GM04504 (cell line): ENCODE results near the gene GSPT2.
"Not testable (repeated sequence)": the region's sequence is repeated elsewhere in the genome, so short reads cannot be mapped to it uniquely, and the experiment has no call there.

Source experiments
- DNase-seq: peaks from one replicate; pipeline ENCODE4 v3.0.0-alpha.2; 2012; ENCODE audit warnings: low read depth

Gene GSPT2

DNA sequence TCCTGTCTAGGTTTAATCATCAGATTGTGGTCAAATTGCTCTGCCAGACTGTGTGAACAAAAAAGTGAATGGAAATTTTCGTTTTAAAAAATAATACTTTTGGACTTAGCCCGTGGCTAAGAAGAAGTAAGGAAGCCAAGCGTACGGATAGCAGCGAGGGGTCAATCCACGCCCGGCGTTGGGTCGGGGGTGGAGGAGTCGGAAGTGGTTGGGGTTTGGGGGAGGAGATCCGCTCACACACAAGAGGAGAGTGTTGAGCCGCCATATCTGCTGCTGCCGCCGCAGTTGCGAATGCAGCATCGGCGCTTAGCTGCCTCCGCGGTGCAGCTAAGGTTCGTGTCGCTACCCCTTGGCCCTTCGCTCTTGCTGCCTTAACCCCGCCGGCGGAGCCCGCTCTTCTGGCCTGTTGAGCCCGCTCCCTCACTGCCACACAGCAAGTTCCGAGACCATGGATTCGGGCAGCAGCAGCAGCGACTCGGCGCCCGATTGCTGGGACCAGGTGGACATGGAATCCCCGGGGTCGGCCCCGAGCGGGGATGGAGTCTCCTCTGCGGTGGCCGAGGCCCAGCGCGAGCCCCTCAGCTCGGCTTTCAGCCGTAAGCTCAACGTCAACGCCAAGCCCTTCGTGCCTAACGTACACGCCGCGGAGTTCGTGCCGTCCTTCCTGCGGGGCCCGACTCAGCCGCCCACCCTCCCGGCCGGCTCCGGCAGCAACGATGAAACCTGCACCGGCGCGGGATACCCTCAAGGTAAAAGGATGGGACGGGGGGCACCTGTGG is at the start of gene GSPT2:
Gene GSPT2 (plus strand): TSS at position 264 of the 779 bp plus-strand sequence. CDS start 185 bp downstream, at position 449.
- DNase-seq, result peak; percentile 35

DNA sequence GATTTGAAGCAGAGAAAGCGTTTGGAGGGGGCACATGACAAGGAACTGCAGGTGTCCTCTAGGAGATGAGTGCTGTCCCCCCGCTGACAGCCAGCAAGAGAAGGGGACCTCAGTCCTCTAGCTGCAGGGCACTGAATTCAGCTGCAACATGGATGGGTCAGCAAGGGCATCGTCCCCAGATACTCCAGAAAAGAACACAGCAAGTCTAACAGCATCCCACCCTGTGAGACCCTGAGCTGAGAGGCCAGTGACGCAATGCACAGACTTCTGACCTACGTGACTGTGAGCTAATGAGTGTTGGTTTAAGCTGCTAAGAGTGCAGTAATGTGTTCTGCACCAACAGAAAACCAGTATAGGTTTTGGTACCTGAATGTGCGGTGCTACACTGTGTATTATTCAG is 49.0 kb upstream of the GSPT2 start:
- DNase-seq, result no peak

DNA sequence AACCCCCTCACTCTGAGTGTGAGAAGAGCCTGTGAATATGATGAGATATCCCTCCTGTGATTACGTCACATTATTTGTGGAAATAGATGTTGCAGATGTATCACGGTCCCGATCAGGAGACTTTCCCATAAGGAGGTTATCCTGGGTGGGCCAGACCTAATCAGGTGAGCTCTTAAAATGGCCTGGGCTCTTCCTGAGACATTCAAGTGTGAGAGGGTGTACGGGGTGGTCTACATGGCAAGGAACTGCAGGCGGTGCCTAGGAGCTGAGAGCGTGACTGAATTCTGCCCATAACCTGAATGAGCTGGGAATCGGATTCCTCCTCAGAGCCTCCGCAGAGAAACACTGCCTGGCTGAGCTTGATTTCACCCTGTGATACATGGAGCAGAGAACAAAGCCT is 45.8 kb upstream of the GSPT2 start:
- DNase-seq, result no peak

DNA sequence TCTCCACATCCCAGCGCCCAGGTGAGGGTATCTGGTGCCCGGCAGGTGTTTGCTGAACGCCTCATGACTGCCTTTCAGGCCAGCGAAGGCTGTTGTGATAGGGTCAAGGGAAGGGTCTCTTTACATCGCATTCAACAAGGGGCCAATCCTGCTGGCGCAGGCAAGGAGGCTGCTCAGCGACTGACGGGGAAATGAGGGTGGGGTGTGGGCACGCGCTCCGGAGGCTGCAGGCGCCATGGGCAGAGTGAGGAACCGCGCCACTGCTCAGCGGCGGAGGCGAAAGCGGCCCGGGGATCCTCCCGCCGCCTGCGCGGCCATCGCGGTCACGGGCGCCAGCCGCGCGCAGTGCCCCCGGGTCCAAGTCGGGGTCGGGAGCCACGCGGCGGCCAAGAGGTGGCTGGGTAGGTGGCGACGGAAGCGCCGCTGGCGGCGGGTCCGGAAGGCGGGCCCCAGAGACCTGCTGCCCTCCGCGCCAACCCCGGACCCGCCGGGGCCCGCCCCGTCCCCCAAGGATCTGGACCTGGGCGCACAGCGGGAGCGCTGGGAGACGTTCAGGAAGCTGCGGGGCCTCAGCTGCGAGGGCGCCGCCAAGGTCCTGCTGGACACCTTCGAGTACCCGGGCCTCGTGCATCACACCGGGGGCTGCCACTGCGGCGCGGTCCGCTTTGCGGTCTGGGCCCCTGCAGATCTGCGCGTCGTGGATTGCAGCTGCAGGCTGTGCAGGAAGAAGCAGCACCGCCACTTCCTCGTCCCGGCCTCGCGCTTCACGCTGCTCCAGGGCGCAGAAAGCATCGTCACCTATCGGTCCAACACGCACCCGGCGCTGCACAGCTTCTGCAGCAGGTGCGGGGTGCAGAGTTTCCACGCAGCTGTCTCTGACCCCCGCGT is 32.7 kb upstream of the GSPT2 start, which contains the start of gene CENPVL1:
Gene CENPVL1 (plus strand): TSS at position 236 of the 888 bp plus-strand sequence. CDS start 0 bp downstream, at position 236.
- DNase-seq, result not testable (repeated sequence)

DNA sequence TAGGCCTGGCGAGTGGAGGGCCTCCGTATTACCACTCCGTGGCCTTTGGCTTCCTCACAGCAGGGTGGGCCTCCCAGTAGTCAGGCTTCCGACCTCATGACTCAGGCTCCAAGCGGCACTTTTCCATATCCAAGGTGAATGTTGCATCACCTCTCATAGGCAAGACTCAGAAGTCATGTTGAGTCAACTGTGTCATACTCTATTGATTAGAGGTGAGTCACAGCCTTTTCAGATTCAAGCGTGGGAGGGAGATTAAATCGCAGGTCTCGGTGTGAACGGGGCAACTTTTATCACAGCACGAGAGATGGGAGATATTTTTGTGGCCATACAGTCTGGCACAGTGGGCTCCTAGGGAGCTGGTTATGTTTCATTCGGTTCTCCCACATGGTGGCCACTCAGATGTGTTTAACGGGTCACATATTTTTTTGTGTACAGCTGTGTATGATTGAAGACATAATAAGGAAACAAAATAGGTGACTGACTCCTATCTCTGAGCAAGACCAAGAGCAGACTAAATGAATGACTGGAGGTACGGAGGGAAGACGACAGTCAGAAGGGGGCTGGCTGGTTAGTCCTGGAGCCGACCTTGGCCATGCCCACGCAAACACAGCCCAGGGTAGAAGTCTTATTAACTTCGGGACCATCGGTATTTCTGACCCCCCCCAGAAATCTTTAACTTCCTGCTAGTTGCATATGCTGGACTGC is 30.1 kb upstream of the GSPT2 start:
- not testable (repeated sequence) for DNase-seq

DNA sequence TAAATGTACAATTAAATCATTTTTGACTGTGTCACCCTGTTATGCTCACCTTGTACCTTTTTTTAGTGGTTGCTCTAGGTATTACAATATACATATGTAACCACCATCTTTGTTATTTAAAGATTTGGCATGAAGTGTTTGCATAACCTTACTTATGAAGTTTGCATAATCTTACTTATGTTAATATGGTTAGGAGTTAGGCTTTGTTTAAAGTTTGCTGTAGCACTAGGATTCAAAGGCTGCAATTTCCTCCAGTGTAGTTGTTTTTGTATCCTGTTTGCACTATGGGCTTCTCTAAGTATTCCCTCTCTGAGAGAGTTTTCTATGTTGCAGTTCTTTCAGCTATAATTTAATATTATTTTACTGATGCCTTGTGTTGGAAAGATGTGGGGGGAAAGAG is 15.0 kb upstream of the GSPT2 start:
- no peak for DNase-seq

DNA sequence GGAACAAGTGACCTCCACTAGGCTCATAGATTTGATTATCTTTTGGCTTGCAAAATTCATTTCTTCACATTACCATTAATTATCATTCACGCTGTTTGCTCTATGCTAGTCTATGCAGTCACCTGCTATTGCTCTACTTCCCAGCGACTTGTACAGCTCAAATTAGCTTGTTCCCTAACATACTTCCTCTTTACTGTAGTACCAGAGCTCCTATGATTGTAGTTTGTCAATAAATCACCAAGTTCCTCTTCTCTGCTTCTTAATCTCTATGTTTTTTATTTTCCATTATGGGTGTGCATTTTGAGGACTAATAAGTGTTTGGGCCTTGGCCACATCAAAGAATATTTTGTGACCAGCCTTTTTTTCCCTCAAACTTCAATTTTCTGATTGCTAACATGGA is 6.2 kb upstream of the GSPT2 start:
- DNase-seq, result no peak

DNA sequence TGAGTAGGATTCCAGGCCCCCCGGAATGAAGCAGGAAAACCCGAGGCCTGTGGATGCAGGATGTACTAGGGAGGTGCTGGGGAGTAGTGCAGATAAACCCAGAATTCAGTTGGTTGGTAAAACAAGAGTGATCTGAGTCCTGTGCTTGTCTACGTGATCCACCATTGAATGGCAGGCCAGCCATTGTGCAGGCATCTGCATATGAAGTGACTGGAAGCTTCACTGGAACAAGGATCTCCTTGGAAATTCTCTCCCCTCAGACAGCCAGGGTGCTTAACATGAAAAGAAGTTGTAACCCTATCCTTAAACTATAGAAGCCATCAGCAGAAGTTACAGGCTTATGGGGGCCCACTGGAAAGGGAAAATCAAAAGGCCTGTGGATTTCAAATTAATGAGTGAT is 656 bp upstream of the GSPT2 start:
- DNase-seq, result no peak

DNA sequence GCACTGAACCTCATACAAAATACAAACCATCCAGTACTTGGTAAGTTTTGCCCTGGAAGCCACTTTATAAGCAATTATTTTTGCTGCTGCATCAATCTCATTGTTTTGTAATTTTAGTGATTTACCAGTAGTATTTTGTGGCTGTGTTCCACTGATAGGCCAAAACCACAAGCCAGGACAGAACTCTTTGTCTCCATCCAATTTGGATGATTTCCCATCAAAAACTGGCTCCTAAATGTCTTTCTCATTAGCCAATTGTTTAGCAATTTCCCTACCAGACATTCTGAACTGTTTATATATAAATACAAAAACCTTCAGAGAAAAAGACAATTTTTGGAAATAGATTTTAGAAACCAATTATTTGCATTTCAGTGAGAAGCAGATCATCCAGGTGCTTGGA is 4.4 kb downstream of the GSPT2 start:
- no peak for DNase-seq

DNA sequence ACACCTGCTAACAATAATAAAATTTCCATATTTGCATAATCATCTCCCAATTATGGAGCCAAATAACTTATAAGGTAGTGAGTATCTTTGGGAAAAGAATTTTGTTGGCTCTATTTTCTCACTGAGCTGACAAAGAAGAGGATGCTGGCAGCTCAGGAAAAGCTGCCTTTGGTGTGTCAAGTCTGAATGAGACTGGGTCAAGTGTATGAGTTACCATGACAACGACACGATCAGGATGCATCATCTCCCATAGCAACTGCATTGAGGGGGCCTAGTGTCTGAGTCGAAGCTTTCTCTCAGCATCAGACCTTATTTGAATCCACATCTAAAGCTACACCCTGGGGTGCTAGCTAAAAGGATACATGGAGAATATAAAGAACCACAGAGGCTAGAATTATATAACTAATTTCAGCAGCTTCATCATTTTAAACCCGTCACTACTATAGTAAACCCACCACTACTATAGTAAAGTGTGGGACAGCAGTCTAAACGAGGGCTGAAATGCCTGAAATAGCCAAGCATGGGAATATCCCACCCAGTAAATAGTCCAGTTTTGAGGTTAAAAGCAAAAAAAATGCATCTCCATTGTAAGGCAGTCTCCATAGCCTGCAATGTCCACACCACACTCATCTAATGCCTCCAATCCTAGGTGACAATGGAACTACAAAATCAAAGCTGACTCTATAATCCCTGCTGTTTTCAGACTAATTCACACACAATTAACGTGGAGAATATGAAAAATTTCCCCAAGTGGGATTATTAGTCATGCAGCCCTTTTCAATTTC is 16.0 kb downstream of the GSPT2 start:
- DNase-seq, result no peak

DNA sequence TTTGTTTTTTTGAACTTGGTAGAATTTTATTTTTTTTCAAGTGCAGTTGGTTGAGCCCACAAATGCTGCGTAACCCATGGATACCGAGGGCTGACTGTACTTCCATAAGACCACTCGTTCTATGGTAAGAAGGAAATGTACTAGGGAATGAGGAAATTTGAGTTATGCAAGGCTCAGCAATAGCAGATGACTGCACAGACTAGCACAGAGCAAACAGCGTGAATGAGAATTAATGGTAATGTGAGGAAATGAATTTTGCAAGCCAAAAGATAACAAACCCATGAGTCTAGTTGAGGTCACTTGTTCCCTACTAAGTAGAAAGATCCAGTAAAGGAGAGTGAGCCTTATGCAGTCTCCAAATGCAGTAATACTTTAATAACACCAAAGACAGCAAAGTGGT is 17.4 kb downstream of the GSPT2 start:
- DNase-seq, result no peak

DNA sequence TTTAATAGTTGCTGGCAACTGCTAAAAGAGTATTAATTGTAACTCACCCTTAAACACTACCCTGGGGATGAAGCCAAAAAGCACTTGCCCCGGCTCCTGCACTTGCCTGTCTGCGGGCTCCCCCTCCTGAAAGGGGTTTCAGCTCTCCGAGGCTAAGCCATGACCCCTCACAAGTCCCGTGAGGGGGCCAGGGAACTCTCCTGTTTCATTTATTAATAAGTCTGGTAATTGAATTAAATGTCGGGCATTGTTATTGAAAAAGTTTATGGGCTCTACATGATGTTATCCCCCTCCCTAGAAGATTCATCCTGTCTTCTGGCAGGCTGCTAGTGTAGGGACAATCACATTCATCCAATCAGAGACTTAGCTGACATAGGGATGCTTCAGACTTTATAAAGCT is 23.3 kb downstream of the GSPT2 start:
- no peak for DNase-seq

DNA sequence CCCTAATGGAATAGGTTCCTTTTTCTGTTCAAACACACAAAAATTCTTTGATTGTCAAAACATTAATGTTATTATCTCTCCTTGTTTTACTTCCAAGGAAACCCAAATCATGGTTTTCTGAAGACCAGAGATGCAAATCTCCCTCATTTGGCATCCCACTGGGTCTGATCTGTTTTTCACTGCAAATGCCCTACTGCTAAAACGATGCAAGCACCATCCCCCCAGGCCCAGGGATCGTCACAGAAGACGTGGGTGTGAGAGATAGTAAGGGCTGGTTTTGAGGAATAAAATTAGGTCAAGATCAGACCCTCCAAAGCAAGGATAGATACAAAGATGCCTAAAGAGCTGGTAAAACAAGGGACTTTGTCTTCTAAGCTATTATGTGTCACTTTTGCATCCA is 33.6 kb downstream of the GSPT2 start:
- DNase-seq, result no peak

DNA sequence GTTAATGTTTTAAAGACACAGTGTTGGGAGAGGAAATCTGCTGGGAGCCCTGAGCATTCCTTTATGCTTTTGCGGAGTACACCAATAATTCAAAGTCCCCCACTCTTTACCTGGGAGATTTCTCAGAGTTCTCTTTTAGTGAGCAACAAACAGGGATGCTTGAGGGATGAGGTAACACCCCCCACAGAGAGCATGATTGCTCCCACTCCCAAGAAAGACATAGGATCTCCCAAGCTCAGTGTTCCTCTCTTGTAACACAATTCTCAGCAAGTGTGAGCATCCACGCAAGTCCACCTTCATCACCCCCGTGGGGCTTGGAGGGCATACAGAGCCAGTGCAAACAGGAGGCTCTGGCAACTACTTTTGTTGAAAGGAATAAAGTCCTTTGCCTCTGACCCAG is 36.1 kb downstream of the GSPT2 start:
- DNase-seq, result no peak

DNA sequence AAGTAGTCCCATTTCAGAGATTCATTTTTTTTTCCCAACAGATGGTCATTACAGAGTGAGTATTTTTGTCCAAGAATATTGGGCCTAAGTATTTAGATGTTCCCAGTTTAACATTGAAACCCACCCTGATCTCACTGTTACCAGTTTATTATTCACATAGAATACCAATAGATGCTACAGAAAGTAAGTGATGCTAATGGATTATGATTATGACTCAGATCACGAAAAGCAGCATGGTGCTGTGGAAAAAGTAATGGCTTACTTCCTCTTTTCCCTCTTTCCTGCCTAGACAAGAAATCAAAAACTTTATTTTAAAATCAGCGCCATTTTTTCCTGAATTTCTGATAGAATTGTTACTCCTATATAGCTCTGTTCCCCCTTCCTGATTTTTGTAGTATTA is 51.9 kb downstream of the GSPT2 start:
- no peak for DNase-seq
